ENCODE measurements around the gene ST13.

DNA sequence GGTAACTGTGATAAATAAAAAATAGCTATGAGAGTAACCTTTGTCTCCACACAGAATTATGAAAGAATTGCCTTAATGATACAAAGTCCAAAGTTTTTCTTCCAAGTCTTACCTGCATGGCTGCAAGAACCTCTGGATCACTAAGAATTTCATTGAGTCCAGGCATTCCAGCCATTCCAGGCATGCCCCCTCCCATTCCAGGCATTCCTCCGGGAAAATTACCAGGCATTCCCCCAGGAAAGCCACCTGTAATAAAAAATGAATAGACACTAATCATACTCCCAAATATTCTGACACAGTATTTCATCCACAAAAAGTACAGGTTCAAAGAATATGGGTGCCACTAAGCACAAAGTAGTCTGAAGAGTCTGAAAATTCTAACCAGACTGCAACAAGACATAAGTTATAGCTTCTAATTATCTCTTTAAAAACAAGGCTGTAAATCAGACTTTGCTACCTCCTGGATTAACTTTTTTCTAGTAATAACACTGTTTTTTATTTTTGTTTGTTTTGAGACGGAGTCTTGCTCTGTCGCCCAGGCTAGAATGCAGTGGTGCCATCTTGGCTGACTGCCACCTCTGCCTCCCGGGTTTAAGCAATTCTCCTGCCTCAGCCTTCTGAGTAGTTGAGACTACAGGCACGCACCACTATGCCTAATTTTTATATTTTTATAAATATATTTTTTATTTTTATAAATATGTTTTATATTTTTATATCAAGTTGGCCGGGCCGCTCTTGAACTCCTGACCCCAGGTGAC, 29.3 kb downstream of the ST13 start:
- TF ChIP-seq, protein P1, sequence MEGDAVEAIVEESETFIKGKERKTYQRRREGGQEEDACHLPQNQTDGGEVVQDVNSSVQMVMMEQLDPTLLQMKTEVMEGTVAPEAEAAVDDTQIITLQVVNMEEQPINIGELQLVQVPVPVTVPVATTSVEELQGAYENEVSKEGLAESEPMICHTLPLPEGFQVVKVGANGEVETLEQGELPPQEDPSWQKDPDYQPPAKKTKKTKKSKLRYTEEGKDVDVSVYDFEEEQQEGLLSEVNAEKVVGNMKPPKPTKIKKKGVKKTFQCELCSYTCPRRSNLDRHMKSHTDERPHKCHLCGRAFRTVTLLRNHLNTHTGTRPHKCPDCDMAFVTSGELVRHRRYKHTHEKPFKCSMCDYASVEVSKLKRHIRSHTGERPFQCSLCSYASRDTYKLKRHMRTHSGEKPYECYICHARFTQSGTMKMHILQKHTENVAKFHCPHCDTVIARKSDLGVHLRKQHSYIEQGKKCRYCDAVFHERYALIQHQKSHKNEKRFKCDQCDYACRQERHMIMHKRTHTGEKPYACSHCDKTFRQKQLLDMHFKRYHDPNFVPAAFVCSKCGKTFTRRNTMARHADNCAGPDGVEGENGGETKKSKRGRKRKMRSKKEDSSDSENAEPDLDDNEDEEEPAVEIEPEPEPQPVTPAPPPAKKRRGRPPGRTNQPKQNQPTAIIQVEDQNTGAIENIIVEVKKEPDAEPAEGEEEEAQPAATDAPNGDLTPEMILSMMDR (IDR thresholded peaks at IDR 0.05; ENCODE audit: insufficient read depth, low read length, poor library complexity, severe bottlenecking) = no peak
- no peak for TF ChIP-seq EZH2phosphoT487 (conservative IDR thresholded peaks at IDR 0.05; ENCODE audit: low read length)

Data from SU-DHL-6 (cell line).